Activated CD8-positive, alpha-beta memory T cell treated with anti-CD3 and anti-CD28 coated beads for 24 hours (primary cell): Measurements from ENCODE around the gene ING1.
"Not testable (repeated sequence)": the region's sequence is repeated elsewhere in the genome, so short reads cannot be mapped to it uniquely, and the experiment has no call there.

Experiments
- DNase-seq: peaks from one replicate; pipeline ENCODE4 v3.0.0-alpha.2; 2020

The ING1 gene

DNA sequence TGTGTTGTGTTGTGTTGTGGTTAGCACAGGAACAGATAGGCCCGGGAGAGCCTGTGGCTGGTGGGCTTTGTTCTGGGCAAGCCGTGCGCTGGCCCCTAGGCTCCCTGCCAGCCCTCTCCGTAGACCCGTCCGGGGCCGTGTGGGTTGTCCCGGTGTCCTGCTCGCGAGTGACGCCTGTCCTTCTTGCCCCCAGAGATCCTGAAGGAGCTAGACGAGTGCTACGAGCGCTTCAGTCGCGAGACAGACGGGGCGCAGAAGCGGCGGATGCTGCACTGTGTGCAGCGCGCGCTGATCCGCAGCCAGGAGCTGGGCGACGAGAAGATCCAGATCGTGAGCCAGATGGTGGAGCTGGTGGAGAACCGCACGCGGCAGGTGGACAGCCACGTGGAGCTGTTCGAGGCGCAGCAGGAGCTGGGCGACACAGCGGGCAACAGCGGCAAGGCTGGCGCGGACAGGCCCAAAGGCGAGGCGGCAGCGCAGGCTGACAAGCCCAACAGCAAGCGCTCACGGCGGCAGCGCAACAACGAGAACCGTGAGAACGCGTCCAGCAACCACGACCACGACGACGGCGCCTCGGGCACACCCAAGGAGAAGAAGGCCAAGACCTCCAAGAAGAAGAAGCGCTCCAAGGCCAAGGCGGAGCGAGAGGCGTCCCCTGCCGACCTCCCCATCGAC lies 5.7 kb downstream of the ING1 start:
- DNase-seq: no peak

DNA sequence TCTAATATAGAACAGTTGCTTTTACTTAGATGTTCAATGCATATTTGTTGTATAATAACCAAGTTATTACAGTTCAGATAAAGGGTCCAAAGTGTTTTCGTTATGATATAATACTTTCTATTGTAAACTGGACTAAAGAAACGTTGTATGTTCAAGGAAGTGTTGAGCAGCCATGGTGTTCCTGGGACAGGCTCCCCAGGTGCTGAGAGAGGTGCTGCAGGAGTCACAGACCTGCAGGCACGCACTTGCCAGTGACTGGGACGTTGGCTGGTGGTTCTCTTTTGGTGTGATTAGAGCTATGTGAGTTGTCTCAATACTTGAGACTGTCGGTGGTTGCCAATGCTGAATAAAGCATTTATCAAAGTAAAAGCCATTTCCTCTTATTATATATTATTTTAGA lies 9.5 kb downstream of the ING1 start:
- no peak for DNase-seq

DNA sequence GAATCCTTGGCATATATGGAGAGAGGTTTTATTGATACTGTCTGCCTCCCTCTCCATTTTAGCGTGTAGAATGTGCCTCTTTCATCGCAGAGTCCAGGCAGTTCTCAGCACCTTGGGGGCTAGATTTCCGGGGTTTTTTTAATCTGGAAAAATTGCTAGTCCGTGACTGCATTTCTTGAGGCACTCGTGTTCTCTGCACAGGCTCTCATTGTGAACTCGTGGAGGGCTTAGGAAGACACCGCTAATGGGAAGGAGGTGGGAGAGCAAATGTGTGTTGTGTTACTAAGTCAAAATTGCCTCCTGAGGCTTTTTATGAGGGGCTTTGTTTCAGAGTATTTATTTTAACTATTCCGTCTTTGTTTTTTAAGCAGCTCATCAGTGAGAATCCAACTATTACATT lies 10.1 kb downstream of the ING1 start:
- no peak for DNase-seq

DNA sequence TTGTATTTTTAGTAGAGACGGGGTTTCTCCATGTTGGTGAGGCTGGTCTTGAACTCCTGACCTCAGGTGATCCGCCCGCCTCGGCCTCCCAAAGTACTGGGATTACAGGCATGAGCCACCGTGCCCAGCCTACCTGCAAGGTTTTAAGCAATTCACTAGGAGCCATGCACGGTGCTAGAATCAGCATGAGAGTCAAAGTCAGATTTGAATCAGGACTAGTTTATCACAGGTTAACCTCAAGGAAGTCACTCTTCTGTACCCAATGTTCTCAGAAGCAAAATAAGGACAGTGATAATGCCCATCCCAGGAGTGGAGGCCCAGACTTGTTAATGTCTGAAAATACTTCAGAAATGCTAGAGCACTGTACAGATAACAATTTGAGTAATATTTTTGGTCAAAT lies 12.7 kb downstream of the ING1 start:
- not testable (repeated sequence) for DNase-seq

DNA sequence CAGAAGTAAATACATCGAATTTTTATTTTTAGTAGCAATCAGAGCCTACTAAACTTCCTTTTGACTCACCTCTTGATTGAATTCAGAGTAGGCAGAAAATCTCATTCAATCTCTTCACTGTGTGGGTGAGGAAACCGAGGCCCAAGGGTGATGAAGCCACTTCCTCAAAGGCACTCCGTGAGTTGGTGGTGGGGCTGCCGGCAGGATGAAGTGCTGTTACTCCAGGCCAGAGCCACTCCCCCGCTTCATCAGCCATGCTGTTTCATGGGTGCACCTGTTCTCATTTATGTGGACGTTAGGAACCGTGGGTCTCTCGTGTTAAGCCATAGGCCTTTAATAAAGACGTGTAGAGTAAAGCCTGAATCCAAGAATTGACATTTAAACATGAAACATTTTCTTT lies 13.2 kb downstream of the ING1 start:
- DNase-seq: peak; percentile 80

DNA sequence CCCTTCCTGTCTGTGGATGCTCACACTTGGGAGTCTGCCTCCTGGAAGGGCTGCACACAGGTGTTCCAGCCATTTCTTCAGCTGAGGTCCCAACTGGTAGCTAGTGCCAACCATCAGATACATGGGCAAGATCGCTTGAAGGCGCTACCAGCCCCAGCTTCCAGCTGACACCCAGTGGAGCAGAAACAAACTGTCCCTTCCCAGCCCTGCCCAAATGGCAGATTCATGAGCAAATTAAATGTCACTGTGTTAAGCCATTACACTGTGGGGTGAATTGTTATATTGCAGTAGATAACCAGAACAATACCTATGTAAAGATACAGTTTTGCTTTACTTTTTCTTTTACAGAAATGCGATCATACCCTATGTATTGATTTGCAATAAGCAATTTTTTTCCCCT lies 17.6 kb downstream of the ING1 start:
- no peak for DNase-seq

DNA sequence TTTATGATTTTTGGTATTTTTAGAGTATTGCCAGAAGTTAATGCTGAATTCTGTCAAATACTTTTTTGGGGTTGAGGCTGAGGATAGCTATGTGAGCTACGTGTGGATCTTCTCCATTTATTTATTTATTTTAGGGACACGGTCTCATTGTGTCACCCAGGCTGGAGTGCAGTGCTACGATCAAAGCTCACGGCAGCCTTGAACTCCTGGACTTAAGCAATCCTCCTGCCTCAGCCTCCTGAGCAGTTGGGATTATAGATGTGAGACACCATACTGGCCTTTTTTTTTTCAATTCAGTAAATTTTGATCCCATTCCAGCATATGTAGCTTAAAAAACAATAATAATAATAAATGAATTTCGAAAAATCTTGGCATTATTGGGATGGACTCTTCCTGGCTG lies 21.1 kb downstream of the ING1 start:
- no peak for DNase-seq

DNA sequence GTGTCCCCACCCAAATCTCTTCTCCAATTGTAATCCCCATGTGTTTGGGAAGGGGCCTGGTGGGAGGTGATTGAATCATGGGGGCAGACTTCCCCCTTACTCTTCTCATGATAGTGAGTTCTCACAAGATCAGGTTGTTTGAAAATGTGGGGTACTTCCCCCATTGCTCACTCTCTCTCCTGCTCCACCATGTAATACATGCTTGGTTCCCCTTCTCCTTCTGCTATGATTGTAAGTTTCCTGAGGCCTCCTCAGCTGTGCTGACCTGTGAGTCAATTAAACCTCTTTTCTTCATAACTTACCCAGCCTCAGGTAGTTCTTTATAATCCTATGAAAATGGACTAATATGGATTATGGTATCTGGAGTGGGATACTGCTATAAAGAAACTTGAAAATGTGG lies 24.1 kb downstream of the ING1 start:
- no peak for DNase-seq

DNA sequence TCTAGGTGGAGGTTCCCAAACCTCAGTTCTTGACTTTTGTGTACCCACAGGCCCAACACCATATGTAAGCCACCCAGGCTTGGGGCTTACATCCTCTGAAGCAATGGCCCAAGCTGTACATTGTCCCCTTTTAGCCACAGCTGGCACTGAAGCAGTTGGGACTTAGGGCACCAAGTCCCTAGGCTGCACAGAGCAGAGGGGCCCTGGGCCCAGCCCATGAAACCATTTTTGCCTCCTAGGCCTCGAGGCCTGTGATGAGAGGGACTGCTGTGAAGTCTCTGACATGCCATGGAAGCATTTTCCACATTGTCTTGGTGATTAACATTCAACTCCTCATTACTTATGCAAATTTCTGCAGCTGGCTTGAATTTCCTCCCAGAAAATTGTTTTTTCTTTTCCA lies 30.2 kb downstream of the ING1 start:
- DNase-seq: no peak

DNA sequence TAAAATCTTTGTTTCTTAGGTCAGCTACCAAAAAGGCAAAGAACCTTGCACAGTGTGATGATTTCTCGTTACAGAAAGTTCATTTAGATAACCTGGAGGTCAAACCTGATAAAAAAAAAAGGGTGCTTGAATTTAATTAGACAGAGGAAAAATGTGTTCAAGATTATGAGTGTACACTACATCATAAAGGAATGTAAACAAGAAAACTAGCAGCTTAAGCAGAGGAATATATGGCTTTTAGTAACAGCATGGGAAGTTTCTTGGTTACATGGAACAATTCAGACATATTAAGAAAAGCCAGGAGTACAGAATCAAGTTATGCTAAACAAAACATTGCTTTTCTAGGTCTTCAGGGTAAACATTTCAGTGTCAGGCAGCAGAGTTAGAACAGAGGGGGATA lies 32.9 kb downstream of the ING1 start:
- no peak for DNase-seq

DNA sequence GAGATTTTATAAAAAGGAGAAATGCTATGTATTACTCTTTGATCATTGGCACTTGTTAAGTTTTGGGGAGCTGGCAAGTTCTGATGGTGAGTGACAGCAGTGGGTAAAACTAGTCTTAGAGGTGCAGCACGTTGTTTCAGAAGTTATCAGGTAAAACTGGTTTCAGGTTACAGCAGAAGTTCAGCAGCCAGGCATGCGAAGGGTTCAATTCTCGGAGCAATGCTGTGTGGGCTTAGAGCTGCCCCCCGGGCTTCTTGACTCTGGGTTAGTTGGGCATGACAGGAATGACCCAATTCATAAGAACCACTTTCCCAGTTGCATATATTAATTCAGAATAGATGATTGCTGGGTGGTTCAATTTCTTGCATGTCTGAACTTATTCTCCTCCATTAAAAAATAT lies 34.8 kb downstream of the ING1 start:
- DNase-seq: no peak

DNA sequence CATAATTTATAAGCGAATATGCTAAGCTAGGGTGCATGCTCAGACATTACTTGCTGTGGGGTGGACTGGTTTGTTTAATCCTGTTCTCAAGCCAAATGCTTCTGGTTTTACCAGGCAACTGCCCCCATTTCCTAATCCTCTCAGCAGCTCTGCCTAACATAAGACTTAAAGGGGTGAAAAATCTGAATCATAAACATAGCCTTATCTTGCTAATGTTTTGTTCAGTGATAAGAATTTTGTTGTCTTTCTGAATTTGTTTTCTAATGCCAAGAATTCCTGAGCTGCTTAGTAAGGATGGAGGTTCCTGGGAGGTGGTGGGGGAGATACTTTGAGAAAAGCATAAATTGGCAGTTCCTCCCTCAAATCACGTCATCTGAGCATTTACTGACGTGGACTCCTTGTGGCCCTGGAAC lies 42.7 kb downstream of the ING1 start:
- no peak for DNase-seq

DNA sequence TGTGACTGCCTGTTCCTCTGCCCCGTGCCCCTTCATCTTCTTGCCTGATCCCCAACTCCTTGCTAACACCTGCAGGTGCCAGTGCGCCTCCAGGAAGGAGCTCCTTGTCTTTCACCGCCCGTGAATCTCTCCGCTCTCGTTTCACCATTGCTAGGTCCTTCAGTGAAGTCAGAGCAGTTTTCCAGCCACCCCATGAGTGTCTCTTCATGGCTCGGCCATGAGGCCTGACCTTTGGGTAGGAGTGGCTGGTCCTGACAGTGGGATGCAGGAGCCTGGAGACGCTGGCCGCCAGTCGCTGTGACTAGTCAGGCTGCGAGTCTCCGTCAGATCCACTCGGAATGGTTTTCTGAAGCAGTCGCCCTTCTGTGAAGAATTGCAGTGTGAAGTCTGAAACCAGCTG lies 43.8 kb downstream of the ING1 start:
- DNase-seq: no peak

DNA sequence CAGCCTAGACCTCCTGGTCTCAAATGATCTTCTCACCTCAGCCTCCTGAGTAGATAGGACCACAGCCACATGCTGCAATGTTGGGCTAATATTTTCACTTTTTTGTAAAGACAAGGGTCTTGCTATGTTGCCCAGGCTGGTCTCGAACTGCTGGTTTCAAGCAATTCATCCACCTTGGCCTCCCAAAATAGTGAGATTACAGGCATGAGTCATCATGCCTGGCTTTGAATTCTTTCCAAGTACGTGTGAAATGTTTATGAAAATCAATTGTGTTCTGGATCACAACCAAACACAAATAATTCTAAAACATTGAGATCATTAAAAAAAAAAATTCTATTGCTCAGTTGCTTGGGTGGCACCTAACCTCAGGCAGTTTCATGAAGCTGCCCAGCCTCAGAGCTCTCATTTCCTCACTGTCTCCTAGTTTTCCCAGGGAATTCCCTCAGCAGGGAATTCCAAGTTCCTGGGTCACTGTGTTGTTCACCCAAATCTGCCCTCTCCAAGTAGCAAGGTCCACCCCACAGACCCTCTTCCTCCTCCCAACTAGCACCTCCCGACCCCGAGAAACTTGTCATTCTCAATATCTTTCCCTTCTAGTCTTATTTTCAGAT lies 44.8 kb downstream of the ING1 start:
- DNase-seq: no peak

DNA sequence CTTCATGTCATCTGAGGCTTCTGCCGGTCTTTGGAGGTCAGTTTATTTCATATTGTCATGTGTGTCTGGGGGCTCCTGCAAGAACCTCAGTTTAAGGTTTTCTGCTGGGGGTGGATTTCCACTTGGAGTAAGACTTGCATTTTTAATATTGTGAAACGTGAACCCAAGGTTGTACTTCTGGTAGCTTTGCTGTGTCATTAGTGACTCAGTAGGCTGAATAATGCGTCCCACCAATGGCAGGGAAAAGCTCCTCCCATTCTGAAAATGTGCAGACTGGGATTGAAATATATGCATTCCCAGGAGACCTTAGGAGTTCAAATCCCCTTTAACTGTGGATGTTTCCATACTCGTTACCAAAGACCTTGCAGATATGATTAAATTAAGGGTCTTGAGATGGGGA lies 46.2 kb downstream of the ING1 start:
- no peak for DNase-seq

DNA sequence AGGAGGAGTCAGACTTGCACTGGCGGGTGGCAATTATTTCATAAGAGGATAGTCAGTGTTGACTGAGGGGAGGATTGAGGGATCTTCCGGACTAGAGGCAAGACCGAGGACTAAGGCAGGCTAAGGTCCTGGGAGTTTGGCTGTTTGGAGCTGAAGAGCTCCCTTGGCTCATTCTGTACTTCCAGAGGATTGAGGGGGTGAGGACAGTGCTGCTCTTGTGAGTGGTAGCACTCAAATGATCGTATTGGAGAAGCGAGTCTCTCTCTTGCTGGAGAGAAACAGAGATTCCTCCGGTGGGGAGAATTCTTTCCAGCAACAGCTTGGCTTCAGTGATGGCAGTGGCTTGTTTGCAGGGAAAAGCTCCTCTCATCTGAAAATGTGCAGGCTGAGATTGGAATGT lies 47.1 kb downstream of the ING1 start:
- DNase-seq: no peak

DNA sequence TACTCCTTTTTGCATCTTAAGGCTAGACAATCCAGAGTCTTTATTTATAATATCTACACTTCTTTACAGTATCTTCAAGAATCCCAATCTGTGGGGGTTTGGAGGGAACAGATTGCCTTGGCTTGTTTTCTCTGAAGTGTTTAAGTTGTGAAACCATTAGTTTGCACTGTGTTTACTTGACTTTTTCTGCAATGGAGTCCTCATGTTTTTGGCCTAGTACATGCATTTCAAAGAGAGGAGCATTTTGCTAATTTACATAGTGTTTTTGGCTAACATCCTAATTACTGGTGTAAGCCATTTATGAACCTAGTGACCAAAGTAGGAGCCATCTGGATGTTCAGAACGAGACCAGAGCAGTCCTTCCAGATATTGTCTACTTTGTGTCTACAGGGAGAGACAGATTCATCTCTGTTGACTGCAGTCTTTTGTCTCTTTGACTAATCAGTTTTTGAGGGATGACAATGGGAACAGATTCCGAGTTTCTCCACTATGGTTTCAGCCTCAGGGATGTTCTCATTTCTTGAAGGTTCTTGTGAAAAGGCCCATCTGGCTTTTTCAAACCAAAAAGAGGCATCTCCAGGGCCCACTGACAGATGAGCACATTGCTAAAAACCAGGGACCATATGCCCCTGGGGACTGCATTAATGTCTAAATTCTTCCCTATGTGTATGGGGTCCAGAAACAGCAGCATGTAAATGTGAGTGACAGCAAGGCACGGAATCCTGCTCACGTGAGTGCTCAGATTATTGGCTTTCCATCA lies 53.4 kb downstream of the ING1 start:
- DNase-seq: no peak

DNA sequence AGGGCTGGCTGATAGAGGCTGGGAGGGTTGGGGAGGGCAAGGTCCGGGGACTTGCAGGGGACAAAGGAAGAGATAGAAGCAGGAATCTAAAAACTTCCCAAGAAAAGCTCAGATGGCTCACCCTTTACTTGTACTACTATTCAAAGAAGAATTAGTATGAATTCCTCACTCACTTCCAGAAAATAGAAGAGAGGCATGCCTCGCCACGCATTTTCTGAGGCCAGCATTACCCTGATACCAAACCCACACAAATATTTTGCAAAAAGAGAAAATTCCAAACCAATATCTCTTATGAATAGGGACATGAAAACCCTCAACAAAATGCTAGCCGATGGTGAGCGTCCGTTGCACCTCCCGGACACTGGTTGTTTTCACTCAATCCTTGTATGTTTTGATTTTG lies 54.0 kb downstream of the ING1 start:
- no peak for DNase-seq

DNA sequence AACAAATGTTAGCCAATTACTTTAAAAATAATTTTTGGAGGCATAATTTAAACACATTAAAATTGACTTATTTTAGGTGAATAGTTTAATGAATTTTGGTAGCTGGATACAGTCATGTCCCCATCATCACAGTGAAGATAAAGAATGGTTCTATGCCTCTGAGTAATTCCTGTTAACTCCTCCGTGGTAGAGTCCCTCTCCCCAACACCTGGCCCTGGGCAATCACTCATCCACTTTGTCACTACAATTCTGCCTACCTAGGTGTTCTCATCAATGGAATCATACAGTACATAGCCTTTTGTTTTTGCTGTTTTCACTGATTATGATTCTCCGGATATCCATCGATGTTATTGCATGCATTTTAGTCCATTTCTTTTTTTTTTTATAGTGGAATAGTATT lies 55.6 kb downstream of the ING1 start:
- no peak for DNase-seq

DNA sequence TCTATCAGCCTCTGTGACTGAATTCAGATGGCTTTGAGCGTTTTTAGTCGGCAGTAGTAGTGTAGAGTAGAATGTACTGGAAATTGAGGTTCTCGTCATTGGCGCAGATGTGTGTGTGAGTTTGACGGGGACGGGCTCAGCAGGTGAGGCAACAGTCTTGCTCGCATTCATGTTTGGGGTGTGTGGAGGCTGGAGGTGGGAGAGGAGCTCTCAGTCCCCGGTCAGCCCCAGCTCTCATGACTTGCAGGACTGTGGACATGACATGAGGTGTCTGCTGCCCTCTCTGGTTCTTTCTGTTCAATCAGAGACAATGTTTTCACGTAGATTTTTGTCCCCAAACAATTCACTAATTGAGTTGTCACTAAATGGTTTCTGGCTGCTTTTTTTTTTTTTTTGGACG lies 57.2 kb downstream of the ING1 start:
- DNase-seq: no peak

DNA sequence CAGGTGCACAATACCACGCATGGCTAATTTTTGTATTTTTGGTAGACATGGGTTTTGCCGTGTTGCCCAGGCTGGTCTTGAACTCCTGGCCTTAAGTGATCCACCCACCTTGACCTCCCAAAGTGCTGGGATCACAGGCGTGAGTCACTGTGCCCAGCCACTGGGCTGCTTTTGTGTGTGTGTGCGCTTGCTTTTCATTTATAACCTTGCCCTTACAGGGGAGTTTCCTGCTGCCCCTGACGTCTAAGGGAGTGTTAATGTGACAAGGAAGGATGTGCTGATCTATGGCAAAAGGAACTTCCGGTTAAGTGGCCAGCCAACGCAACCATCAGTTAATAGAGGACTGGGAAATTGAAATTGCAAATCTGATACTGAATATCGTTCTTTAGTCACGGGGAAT lies 57.7 kb downstream of the ING1 start:
- DNase-seq: no peak

DNA sequence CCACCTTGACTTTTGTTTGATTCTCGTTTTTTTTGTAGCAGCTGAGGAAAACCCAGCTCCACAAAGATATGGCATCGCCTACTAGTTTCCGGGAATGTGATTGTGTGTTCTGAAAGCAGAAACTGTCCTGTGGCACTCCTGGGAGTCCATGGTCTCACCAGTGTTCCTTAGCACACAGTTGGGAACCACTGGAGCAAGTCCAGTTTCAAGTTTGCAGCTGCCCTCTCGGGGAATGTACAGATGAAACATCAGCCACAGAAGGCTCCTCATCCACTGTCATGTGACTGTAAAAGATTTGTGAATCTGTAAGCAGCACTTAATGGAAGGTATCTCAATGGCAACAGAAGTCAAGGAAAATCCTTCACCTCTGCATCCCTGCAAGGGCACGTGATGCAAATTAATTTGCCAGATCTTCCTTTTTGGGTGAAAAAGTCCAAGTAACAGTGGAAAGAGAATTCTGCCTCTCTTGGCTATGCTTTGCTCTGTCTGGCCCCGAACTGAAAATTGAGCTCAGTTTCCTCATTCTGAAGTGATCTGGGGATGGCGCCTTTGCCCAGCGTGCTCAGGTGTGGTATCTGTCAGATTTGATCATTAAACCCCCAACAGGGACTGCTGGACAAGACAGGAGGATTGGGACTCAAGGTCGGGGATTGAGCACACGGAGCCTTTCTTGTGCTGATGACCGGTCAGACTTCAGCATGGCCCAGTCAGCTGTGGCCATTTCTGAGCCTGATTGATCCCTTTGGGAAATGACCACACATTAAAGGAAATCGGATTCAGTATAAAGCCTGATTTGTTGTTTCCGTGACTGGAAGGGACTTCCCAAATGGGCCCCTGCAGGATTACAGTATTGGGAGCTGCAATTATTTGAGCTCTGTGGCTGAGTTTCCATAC lies 58.8 kb downstream of the ING1 start:
- no peak for DNase-seq
